ENCODE data around the gene ATP10A.

ATP10A gene

DNA sequence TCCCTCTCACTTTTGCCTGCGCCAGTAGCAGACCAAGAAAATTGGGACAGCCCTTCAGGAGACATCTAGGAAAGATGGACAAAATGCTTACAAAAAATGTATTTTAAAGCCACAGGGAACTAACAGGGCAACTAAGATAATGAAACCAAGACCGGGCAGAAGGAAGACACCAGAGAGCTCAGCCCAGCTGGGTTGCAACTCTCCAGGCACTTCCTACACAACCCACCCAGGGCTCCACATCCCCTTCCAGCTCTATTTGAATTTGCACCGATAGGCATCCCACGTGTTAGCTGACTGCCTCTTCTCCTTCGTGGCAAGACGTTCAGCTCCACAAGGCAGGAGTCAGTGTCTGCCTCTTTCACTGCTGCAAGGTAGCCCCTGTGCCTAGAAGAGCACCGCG lies 6.6 kb upstream of the ATP10A start:
- Histone ChIP-seq H4K20me1 (ENCODE audit: insufficient read depth, low read length) (no peaks in the 10 kb centered on the region), H3K9me2 (ENCODE audit: low read depth, low read length) (no peaks in the 10 kb centered on the region), H3K4me1 (ENCODE audit: insufficient read depth, low read length, severe bottlenecking) (no peaks in the 10 kb centered on the region), H3F3A (ENCODE audit: insufficient read depth, low read length) (no peaks in the 10 kb centered on the region), H3K9ac (ENCODE audit: low read length) (no peak overlapping the region), H2AFZ (ENCODE audit: low read length) (no peak overlapping the region), H3K9me3 (ENCODE audit: low read length) (no peaks in the 10 kb centered on the region), H3K27ac (ENCODE audit: low read depth, low read length, poor library complexity, severe bottlenecking) (no peak overlapping the region), H3K4me3 (ENCODE audit: low read depth, low read length, poor library complexity, severe bottlenecking) (no peak overlapping the region), H3K27me3 (ENCODE audit: insufficient read depth, low read length) (no peaks in the 10 kb centered on the region), H3K36me3 (ENCODE audit: insufficient read depth, low read length) (no peaks in the 10 kb centered on the region), H3K4me2 (ENCODE audit: low read length) (no peak overlapping the region), H3K79me2 (ENCODE audit: insufficient read depth, low read length) (no peaks in the 10 kb centered on the region)
- no peak for TF ChIP-seq EZH2 (IDR thresholded peaks at IDR 0.05; ENCODE audit: borderline replicate concordance, low read length)
- TF ChIP-seq, protein P1, sequence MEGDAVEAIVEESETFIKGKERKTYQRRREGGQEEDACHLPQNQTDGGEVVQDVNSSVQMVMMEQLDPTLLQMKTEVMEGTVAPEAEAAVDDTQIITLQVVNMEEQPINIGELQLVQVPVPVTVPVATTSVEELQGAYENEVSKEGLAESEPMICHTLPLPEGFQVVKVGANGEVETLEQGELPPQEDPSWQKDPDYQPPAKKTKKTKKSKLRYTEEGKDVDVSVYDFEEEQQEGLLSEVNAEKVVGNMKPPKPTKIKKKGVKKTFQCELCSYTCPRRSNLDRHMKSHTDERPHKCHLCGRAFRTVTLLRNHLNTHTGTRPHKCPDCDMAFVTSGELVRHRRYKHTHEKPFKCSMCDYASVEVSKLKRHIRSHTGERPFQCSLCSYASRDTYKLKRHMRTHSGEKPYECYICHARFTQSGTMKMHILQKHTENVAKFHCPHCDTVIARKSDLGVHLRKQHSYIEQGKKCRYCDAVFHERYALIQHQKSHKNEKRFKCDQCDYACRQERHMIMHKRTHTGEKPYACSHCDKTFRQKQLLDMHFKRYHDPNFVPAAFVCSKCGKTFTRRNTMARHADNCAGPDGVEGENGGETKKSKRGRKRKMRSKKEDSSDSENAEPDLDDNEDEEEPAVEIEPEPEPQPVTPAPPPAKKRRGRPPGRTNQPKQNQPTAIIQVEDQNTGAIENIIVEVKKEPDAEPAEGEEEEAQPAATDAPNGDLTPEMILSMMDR (IDR thresholded peaks at IDR 0.05; ENCODE audit: low read length): no peak

DNA sequence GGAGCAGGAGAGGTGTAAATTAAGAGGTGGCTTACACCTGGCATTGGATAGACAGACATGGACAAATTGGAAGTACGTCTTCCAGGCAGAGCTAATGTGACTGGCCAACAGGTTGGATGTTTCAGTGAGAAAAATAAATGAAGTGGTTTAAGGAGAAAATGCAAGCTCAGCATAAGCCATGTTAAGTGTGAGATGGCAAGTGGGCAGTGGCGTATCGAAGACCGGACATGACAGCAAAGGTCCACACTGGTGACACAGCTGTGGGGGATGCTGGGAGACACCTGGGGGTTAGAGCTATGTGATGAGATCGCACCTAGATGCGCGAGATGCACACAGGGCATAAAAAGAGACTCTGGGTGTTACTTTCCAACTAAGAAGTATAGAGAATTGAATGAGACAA lies 3.7 kb upstream of the ATP10A start:
- Histone ChIP-seq H3K9me3 (ENCODE audit: low read length) (no peaks in the 10 kb centered on the region), H3K9me2 (ENCODE audit: low read depth, low read length) (no peaks in the 10 kb centered on the region), H3K36me3 (ENCODE audit: insufficient read depth, low read length) (no peaks in the 10 kb centered on the region), H3K9ac (ENCODE audit: low read length) (no peak overlapping the region), H4K20me1 (ENCODE audit: insufficient read depth, low read length) (no peaks in the 10 kb centered on the region), H3K4me2 (ENCODE audit: low read length) (no peak overlapping the region), H3K79me2 (ENCODE audit: insufficient read depth, low read length) (no peaks in the 10 kb centered on the region), H3K27ac (ENCODE audit: low read depth, low read length, poor library complexity, severe bottlenecking) (no peak overlapping the region), H3K4me3 (ENCODE audit: low read depth, low read length, poor library complexity, severe bottlenecking) (no peak overlapping the region), H2AFZ (ENCODE audit: low read length) (no peak overlapping the region), H3K27me3 (ENCODE audit: insufficient read depth, low read length) (no peaks in the 10 kb centered on the region), H3K4me1 (ENCODE audit: insufficient read depth, low read length, severe bottlenecking) (no peaks in the 10 kb centered on the region), H3F3A (ENCODE audit: insufficient read depth, low read length) (no peaks in the 10 kb centered on the region)
- no peak for TF ChIP-seq EZH2 (IDR thresholded peaks at IDR 0.05; ENCODE audit: borderline replicate concordance, low read length)
- TF ChIP-seq, protein P1 (IDR thresholded peaks at IDR 0.05; ENCODE audit: low read length): no peak

DNA sequence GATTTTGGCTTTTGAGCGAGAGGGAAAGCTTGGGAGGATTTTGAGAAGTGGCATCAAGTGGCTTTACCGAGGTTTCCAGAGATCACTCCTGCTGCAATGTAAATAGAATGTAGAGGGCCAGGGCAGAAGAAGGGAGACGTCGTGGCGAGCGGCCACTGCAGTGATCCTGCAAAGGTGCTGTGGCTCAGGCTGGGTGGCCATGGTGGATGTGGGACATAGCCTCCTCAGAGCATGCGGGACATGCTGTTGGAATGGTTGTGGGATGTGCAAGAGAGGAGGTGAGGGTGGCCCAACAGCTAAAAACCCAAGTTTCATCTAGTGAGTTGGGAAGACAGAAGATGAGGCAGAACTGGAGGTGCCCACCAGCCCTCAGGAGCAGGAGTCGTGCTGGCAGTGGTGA lies 3.1 kb upstream of the ATP10A start:
- no peaks in the 10 kb centered on the region for H3K4me1 ChIP-seq (ENCODE audit: insufficient read depth, low read length, severe bottlenecking)
- no peaks in the 10 kb centered on the region for H3K36me3 ChIP-seq (ENCODE audit: insufficient read depth, low read length)
- H3K27ac ChIP-seq (ENCODE audit: low read depth, low read length, poor library complexity, severe bottlenecking): no peak overlapping the region
- no peak overlapping the region for H2AFZ ChIP-seq (ENCODE audit: low read length)
- no peaks in the 10 kb centered on the region for H3K9me3 ChIP-seq (ENCODE audit: low read length)
- no peaks in the 10 kb centered on the region for H3K9me2 ChIP-seq (ENCODE audit: low read depth, low read length)
- H3K4me2 ChIP-seq (ENCODE audit: low read length): no peak overlapping the region
- no peak for TF ChIP-seq EZH2 (IDR thresholded peaks at IDR 0.05; ENCODE audit: borderline replicate concordance, low read length)
- TF ChIP-seq, protein P1 (IDR thresholded peaks at IDR 0.05; ENCODE audit: low read length): no peak
- H3K79me2 ChIP-seq (ENCODE audit: insufficient read depth, low read length): no peaks in the 10 kb centered on the region
- no peak overlapping the region for H3K9ac ChIP-seq (ENCODE audit: low read length)
- H4K20me1 ChIP-seq (ENCODE audit: insufficient read depth, low read length): no peaks in the 10 kb centered on the region
- no peak overlapping the region for H3K4me3 ChIP-seq (ENCODE audit: low read depth, low read length, poor library complexity, severe bottlenecking)
- no peaks in the 10 kb centered on the region for H3K27me3 ChIP-seq (ENCODE audit: insufficient read depth, low read length)
- no peaks in the 10 kb centered on the region for H3F3A ChIP-seq (ENCODE audit: insufficient read depth, low read length)
